ENCODE results near the gene PTPRD.

PTPRD gene

DNA sequence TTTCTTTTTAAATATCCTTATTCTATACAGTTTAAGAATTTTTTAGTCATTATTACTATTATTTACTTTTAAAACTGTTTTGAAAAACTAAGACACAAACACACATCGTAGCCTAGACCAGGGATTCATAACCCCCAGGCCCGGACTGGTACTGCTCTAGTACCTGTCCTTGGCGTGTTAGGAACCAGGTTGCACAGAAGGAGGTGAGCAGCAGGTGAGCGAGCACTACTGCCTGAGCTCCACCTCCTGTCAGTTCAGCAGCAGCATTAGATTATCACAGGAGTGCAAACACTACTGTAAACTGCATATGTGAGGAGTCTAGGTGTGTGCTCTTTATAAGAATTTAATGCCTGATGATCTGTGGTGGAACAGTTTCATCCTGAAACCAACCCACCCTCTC, 357.0 kb downstream of the PTPRD start:
- no peak overlapping the region for H3K4me3 ChIP-seq (ENCODE audit: insufficient read depth, low read length, poor library complexity, severe bottlenecking)

GRCh38 chr9:10254338-10254737, 358.5 kb downstream of the PTPRD start:
- H3K4me2 ChIP-seq (ENCODE audit: low read depth, low read length, poor library complexity, severe bottlenecking) = no peak overlapping the region
- no peak overlapping the region for H3K27ac ChIP-seq (ENCODE audit: low read depth, low read length)
- H3K4me3 ChIP-seq (ENCODE audit: insufficient read depth, low read length, poor library complexity, severe bottlenecking) = no peak overlapping the region
- H3K79me2 ChIP-seq (ENCODE audit: insufficient read depth, low read length) = no peaks in the 10 kb centered on the region
- no peaks in the 10 kb centered on the region for H3K9me2 ChIP-seq (replicated peaks; ENCODE audit: insufficient read depth, low read length)
- no peak overlapping the region for H2AFZ ChIP-seq (ENCODE audit: low read depth, low read length, severe bottlenecking)
- no peaks in the 10 kb centered on the region for H3K36me3 ChIP-seq (ENCODE audit: low read length)
- no peaks in the 10 kb centered on the region for H3F3A ChIP-seq (ENCODE audit: insufficient read depth)
- no peaks in the 10 kb centered on the region for H3K27me3 ChIP-seq (ENCODE audit: low read length)
- no peak overlapping the region for H3K9ac ChIP-seq (ENCODE audit: low read length)
- H4K20me1 ChIP-seq (ENCODE audit: low read depth, low read length) = no peaks in the 10 kb centered on the region
- no peaks in the 10 kb centered on the region for H3K9me3 ChIP-seq (ENCODE audit: insufficient read depth, low read length)
- TF ChIP-seq EZH2phosphoT487 (conservative IDR thresholded peaks at IDR 0.05; ENCODE audit: low read length) = no peak
- TF ChIP-seq, protein P1, sequence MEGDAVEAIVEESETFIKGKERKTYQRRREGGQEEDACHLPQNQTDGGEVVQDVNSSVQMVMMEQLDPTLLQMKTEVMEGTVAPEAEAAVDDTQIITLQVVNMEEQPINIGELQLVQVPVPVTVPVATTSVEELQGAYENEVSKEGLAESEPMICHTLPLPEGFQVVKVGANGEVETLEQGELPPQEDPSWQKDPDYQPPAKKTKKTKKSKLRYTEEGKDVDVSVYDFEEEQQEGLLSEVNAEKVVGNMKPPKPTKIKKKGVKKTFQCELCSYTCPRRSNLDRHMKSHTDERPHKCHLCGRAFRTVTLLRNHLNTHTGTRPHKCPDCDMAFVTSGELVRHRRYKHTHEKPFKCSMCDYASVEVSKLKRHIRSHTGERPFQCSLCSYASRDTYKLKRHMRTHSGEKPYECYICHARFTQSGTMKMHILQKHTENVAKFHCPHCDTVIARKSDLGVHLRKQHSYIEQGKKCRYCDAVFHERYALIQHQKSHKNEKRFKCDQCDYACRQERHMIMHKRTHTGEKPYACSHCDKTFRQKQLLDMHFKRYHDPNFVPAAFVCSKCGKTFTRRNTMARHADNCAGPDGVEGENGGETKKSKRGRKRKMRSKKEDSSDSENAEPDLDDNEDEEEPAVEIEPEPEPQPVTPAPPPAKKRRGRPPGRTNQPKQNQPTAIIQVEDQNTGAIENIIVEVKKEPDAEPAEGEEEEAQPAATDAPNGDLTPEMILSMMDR (IDR thresholded peaks at IDR 0.05; ENCODE audit: insufficient read depth, low read length, poor library complexity, severe bottlenecking) = no peak

More for the DNA sequence above, 357.0 kb downstream of the PTPRD start:
- Histone ChIP-seq H3K27ac (ENCODE audit: low read depth, low read length) (no peak overlapping the region), H2AFZ (ENCODE audit: low read depth, low read length, severe bottlenecking) (no peak overlapping the region), H3K36me3 (ENCODE audit: low read length) (no peaks in the 10 kb centered on the region), H3K9ac (ENCODE audit: low read length) (no peak overlapping the region), H3K9me3 (ENCODE audit: insufficient read depth, low read length) (no peaks in the 10 kb centered on the region), H3K27me3 (ENCODE audit: low read length) (no peaks in the 10 kb centered on the region), H3F3A (ENCODE audit: insufficient read depth) (no peaks in the 10 kb centered on the region), H3K9me2 (replicated peaks; ENCODE audit: insufficient read depth, low read length) (no peaks in the 10 kb centered on the region), H3K4me2 (ENCODE audit: low read depth, low read length, poor library complexity, severe bottlenecking) (no peak overlapping the region), H4K20me1 (ENCODE audit: low read depth, low read length) (no peaks in the 10 kb centered on the region), H3K79me2 (ENCODE audit: insufficient read depth, low read length) (no peaks in the 10 kb centered on the region)
- TF ChIP-seq EZH2phosphoT487 (conservative IDR thresholded peaks at IDR 0.05; ENCODE audit: low read length) = no peak
- TF ChIP-seq, protein P1 (IDR thresholded peaks at IDR 0.05; ENCODE audit: insufficient read depth, low read length, poor library complexity, severe bottlenecking) = no peak

GRCh38 chr9:10253341-10253740, 359.5 kb downstream of the PTPRD start:
- no peak overlapping the region for H3K4me2 ChIP-seq (ENCODE audit: low read depth, low read length, poor library complexity, severe bottlenecking)
- no peak for TF ChIP-seq EZH2phosphoT487 (conservative IDR thresholded peaks at IDR 0.05; ENCODE audit: low read length)
- TF ChIP-seq, protein P1 (IDR thresholded peaks at IDR 0.05; ENCODE audit: insufficient read depth, low read length, poor library complexity, severe bottlenecking) = no peak
- H3K4me3 ChIP-seq (ENCODE audit: insufficient read depth, low read length, poor library complexity, severe bottlenecking) = no peak overlapping the region
- H3K9me3 ChIP-seq (ENCODE audit: insufficient read depth, low read length) = no peaks in the 10 kb centered on the region
- H2AFZ ChIP-seq (ENCODE audit: low read depth, low read length, severe bottlenecking) = no peak overlapping the region
- H4K20me1 ChIP-seq (ENCODE audit: low read depth, low read length) = no peaks in the 10 kb centered on the region
- H3K27ac ChIP-seq (ENCODE audit: low read depth, low read length) = no peak overlapping the region
- no peaks in the 10 kb centered on the region for H3K79me2 ChIP-seq (ENCODE audit: insufficient read depth, low read length)
- no peak overlapping the region for H3K9ac ChIP-seq (ENCODE audit: low read length)
- H3F3A ChIP-seq (ENCODE audit: insufficient read depth) = no peaks in the 10 kb centered on the region
- H3K9me2 ChIP-seq (replicated peaks; ENCODE audit: insufficient read depth, low read length) = no peaks in the 10 kb centered on the region
- H3K36me3 ChIP-seq (ENCODE audit: low read length) = no peaks in the 10 kb centered on the region
- H3K27me3 ChIP-seq (ENCODE audit: low read length) = no peaks in the 10 kb centered on the region
